Sigmoid colon (tissue), 7 donors: ENCODE measurements around the gene SUMO3. TPM values are rescaled to one million over a fixed set of nuclear protein-coding genes. Genes with fewer than 3 reads are reported as not detected.

Source experiments
- DNase-seq: peaks from one replicate; pipeline ENCODE4 v3.0.0-alpha.2; 2019
- H3K27ac ChIP-seq, 4 donors: fragments of 200-600 bp; sonication (generic); one replicate each; pipeline ENCODE4 v1.5.1; 2016 to 2019; ENCODE audit warnings: mild to moderate bottlenecking in 1 of 4
- H3K27me3 ChIP-seq, 3 donors: fragments of 200-600 bp; sonication (generic); one replicate each; pipeline ENCODE4 v1.5.1; 2019; ENCODE audit warnings: mild to moderate bottlenecking in 1 of 3
- H3K36me3 ChIP-seq, 4 donors: fragments of 200-600 bp; sonication (generic); one replicate each; pipeline ENCODE4 v1.5.1; 2016 to 2019
- H3K4me1 ChIP-seq, 4 donors: fragments of 200-600 bp; sonication (generic); one replicate each; pipeline ENCODE4 v1.5.1; 2017 to 2019
- H3K4me3 ChIP-seq, 4 donors: fragments of 200-600 bp; sonication (generic); one replicate each; pipeline ENCODE4 v1.5.1; 2017 to 2019; ENCODE audit warnings: mild to moderate bottlenecking in 2 of 4, moderate library complexity in 1 of 4
- H3K9me3 ChIP-seq, 4 donors: fragments of 200-600 bp in 3 of 4; sonication (generic) in 3 of 4; one replicate each; pipeline versions ENCODE4 v1.5.1 to v1.6.1; 2013 to 2019
- EP300 ChIP-seq, 4 donors: sonication (generic); formaldehyde crosslinking; IDR thresholded peaks; one replicate each; pipeline ENCODE4 v1.6.1; 2017; ENCODE audit warnings: antibody characterized with exemption in 4 of 4
- POLR2A ChIP-seq, 2 donors: fragments of 450-650 bp; IDR thresholded peaks; one replicate each; pipeline ENCODE4 v1.6.1; 2016; ENCODE audit warnings: antibody characterized with exemption in 2 of 2, mild to moderate bottlenecking in 2 of 2, moderate library complexity in 2 of 2
- POLR2AphosphoS5 ChIP-seq, 4 donors: sonication (generic); formaldehyde crosslinking; IDR thresholded peaks; one replicate each; pipeline ENCODE4 v1.6.1; 2017; ENCODE audit warnings: antibody characterized with exemption in 4 of 4
- WGBS, 2 donors: extraction: QIAGEN DNeasy Blood & Tissue Kit; methylation state at CpG; one replicate each; pipeline ENCODE4 v1.1.7; 2013; 5-methylcytosine and 5-hydroxymethylcytosine counted together
- intact Hi-C: fragments of 100-400 bp; cut with DNase I; formaldehyde crosslinking; loops from one replicate; pipeline ENCODE4 v1.15.1; 2023
- polyA plus RNA-seq, 3 donors: library from polyadenylated mRNA; stranded (reverse); fragments of 200-250 nt; gene quantifications; one replicate each; pipeline ENCODE4 v1.2.3, GENCODE V29; 2013
- total RNA-seq, 4 donors: library from RNA; depleted of rRNA; stranded (reverse); fragments of >200 nt; gene quantifications; one replicate each; pipeline ENCODE4 v1.1.0, GENCODE V29; 2016
- TF ChIP-seq, protein P1 (sequence below), 4 experiments: fragments of 450-650 bp in 3 of 4; fragments of 200-600 bp in 1 of 4; IDR thresholded peaks; one replicate each; pipeline ENCODE4 v1.5.1; 2016 to 2019; ENCODE audit warnings: antibody characterized with exemption in 4 of 4, mild to moderate bottlenecking in 3 of 4, moderate library complexity in 2 of 4
- donor health status: healthy with polysubstance abuse.
- donor health status: Bipolar disorder and iron deficiency.
- donor health status: healthy.

SUMO3 gene
- total and polyA plus RNA-seq, 7 donors: 52.4 to 104 (median 60.1) TPM

DNA sequence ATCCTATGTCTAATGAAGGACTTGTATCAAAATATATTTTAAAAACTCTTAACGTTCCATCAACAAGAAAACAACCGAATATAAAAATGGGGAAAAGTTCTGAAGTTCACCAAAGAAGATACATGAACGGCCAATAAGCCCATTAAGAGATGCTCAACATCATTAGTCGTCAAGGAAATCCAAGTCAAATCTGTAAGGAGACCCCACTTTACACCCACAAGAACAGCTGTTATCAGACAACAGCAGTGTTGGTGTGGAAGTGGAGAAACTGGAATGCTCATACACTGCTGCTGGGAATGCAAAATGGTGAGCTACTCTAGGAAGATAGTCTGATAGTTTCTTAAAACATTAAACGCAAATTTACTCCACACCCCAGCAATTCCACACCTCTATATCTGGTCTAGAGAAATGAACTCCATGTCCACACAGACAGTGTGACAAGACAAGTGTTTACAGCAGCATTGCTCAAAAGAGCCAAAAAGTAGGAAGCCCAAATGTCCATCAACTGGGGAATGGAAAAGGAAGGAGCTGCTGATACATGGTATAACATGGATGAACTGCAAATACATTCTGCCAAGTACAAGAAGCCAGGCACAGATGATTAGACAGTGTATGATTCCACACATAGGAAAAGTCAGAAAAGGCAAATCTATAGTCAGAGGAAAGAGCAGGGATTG lies 34.7 kb downstream of the SUMO3 start:
- H3K4me1 ChIP-seq: peaks cover 0 to 31% (median 18%) of the 10 kb centered on the region in 4 donors
- H3K9me3 ChIP-seq: no peaks in the 10 kb centered on the region
- TF ChIP-seq EP300 (IDR thresholded peaks at IDR 0.05) (no peak), POLR2A (IDR thresholded peaks at IDR 0.05) (no peak), POLR2AphosphoS5 (IDR thresholded peaks at IDR 0.05) (no peak)
- TF ChIP-seq, protein P1, sequence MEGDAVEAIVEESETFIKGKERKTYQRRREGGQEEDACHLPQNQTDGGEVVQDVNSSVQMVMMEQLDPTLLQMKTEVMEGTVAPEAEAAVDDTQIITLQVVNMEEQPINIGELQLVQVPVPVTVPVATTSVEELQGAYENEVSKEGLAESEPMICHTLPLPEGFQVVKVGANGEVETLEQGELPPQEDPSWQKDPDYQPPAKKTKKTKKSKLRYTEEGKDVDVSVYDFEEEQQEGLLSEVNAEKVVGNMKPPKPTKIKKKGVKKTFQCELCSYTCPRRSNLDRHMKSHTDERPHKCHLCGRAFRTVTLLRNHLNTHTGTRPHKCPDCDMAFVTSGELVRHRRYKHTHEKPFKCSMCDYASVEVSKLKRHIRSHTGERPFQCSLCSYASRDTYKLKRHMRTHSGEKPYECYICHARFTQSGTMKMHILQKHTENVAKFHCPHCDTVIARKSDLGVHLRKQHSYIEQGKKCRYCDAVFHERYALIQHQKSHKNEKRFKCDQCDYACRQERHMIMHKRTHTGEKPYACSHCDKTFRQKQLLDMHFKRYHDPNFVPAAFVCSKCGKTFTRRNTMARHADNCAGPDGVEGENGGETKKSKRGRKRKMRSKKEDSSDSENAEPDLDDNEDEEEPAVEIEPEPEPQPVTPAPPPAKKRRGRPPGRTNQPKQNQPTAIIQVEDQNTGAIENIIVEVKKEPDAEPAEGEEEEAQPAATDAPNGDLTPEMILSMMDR (IDR thresholded peaks at IDR 0.05): no peak
- WGBS, 2 donors: 92 to 96% methylated on average over 5 of the region's 5 CpGs
- intact Hi-C loops: no loop called here
- no peaks in the 10 kb centered on the region for H3K27me3 ChIP-seq
- peaks cover 0 to 5% (median 0%) of the 10 kb centered on the region in 4 donors for H3K36me3 ChIP-seq
- no peak for DNase-seq
- H3K4me3 ChIP-seq: no peak overlapping the region
- no peak overlapping the region for H3K27ac ChIP-seq

DNA sequence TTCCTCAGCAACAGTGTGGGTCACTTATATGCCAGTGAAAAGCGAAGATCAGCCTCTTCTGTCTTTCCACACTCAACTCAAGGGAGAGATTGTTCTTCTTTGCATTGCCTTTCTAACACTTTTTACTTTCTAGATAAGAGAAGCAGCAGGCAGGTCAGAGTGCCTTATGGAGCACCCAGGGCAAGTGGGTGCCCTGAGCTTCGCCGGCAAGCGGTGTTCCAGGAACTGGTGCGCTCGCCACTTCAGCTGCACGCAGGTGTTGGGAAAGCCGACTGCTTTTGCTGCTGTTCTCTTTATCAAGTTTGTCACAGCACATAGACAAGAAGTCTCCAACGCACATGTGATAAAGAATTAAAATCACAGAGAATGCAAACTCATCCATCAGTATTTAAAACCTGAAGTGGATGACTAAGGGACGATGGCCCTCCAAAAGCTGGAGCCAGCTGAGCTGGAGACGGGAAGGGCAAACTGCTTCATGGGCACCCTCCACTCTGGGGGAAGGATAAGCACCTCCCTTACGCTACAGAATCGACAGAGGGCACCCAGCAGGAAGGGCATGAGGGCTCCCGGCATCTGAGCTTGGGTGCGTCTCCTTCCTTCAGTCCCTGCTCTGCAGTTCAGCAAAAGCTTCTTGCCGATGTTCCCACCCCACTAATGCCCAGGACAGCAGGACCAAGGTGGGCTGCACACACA lies 36.9 kb downstream of the SUMO3 start:
- Histone ChIP-seq H3K4me1 (peaks cover 0 to 26% (median 14%) of the 10 kb centered on the region in 4 donors), H3K27me3 (no peaks in the 10 kb centered on the region), H3K9me3 (no peaks in the 10 kb centered on the region), H3K36me3 (peaks cover 0 to 20% (median 3%) of the 10 kb centered on the region in 4 donors), H3K4me3 (no peak overlapping the region), H3K27ac (no peak overlapping the region)
- intact Hi-C loops: no loop called here
- 96% methylated on average over 16 of the region's 16 CpGs for WGBS, 2 donors
- DNase-seq: no peak
- no peak for TF ChIP-seq POLR2AphosphoS5 (IDR thresholded peaks at IDR 0.05)
- TF ChIP-seq EP300 (IDR thresholded peaks at IDR 0.05): no peak
- no peak for TF ChIP-seq POLR2A (IDR thresholded peaks at IDR 0.05)
- TF ChIP-seq, protein P1 (IDR thresholded peaks at IDR 0.05): no peak

DNA sequence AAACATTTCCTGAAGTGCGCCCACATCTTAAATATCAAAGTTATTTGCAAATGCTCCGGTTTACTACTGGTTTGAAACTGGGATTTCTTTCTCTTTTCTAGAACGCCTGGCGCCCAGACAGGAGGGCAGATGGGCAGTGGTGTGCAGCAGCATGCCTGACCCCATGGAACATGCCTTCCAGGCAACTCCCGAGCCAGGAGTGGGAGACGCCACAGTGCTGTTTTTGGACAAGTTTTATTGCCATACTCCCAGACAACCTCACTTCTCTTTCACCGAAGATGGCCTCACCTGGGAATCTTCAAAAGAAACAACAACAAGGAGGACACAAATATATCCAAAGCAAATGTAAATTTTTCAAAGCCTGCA lies 37.7 kb downstream of the SUMO3 start:
- no peak for DNase-seq
- peaks cover 0 to 25% (median 5%) of the 10 kb centered on the region in 4 donors for H3K36me3 ChIP-seq
- no peaks in the 10 kb centered on the region for H3K9me3 ChIP-seq
- intact Hi-C loops: no loop called here
- 86 to 92% methylated on average over 7 of the region's 7 CpGs for WGBS, 2 donors
- no peak overlapping the region for H3K4me3 ChIP-seq
- TF ChIP-seq POLR2A (IDR thresholded peaks at IDR 0.05) (no peak), POLR2AphosphoS5 (IDR thresholded peaks at IDR 0.05) (no peak), EP300 (IDR thresholded peaks at IDR 0.05) (no peak)
- TF ChIP-seq, protein P1 (IDR thresholded peaks at IDR 0.05): no peak
- peaks cover 0 to 20% (median 6%) of the 10 kb centered on the region in 4 donors for H3K4me1 ChIP-seq
- H3K27me3 ChIP-seq: no peaks in the 10 kb centered on the region
- no peak overlapping the region for H3K27ac ChIP-seq

DNA sequence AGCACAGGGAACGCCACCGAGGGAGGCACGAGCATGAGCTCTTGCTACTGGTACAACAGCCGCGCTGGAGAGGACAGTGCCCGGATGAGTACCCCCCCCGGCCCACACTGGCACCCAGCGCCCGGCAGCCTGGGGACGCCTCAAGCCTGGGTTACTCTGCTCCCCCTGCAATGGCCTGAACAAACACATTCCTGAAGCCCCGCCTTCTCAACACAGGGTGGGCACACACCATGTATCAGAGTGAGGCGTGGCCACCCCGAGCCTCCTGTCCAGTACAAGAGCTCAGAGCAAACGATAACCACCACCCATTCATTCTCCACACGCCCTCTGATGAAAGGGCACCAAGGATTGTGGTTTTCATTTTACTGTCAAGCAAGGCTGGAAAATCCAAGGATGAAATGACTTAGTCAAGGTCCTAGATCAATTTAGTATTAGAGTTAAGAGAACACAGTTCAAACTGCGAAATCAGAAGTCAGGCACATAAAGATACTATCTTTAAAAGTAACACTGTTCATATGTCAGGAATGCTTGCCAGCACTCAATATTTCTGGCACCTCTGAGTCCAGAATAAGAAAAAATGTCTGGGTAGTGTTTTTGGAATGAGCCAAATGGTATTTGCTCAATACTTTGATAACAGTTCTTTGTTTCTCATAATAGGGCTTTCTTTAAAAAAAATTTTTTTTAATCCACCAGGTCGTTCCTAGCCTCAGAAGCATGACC lies 38.3 kb downstream of the SUMO3 start:
- H3K27me3 ChIP-seq: no peaks in the 10 kb centered on the region
- H3K9me3 ChIP-seq: no peaks in the 10 kb centered on the region
- H3K27ac ChIP-seq: no peak overlapping the region
- intact Hi-C loops: no loop called here
- no peak for DNase-seq
- no peak overlapping the region for H3K4me3 ChIP-seq
- peaks cover 0 to 31% (median 5%) of the 10 kb centered on the region in 4 donors for H3K36me3 ChIP-seq
- peaks cover 0 to 20% (median 5%) of the 10 kb centered on the region in 4 donors for H3K4me1 ChIP-seq
- WGBS, 2 donors: 85 to 90% methylated on average over 17 of the region's 17 CpGs
- TF ChIP-seq POLR2A (IDR thresholded peaks at IDR 0.05) (no peak), POLR2AphosphoS5 (IDR thresholded peaks at IDR 0.05) (no peak), EP300 (IDR thresholded peaks at IDR 0.05) (no peak)
- TF ChIP-seq, protein P1 (IDR thresholded peaks at IDR 0.05): no peak
